ENCODE data around the gene KAZN.

KAZN gene

GRCh38 chr1:15008783-15009729 lies 410.6 kb downstream of the KAZN start:
- no peak for TF ChIP-seq CTCF (IDR thresholded peaks at IDR 0.05; ENCODE audit: borderline replicate concordance, control extremely low read depth, extremely low read depth, insufficient read depth, missing control alignments)
- no peak for DNase-seq (ENCODE audit: low spot score)
- in situ Hi-C loops (cut with MboI; ENCODE audit: low sequenced_read_pairs, unreplicated experiment) = no loop called here

- in situ Hi-C loops (cut with MboI; ENCODE audit: low sequenced_read_pairs, unreplicated experiment) = no loop called here
- TF ChIP-seq CTCF (IDR thresholded peaks at IDR 0.05; ENCODE audit: borderline replicate concordance, control extremely low read depth, extremely low read depth, insufficient read depth, missing control alignments) = no peak
- DNase-seq (ENCODE audit: low spot score) = no peak
Measured at GRCh38 chr1:15011160-15011559, 412.7 kb downstream of the KAZN start.

GRCh38 chr1:15011661-15012060 lies 413.2 kb downstream of the KAZN start:
- no peak for DNase-seq (ENCODE audit: low spot score)

GRCh38 chr1:15012822-15013221 lies 414.3 kb downstream of the KAZN start:
- DNase-seq (ENCODE audit: low spot score) = no peak
- no peak for TF ChIP-seq CTCF (IDR thresholded peaks at IDR 0.05; ENCODE audit: borderline replicate concordance, control extremely low read depth, extremely low read depth, insufficient read depth, missing control alignments)
- in situ Hi-C loops (cut with MboI; ENCODE audit: low sequenced_read_pairs, unreplicated experiment) = no loop called here

More at GRCh38 chr1:15011661-15012060, 413.2 kb downstream of the KAZN start:
- TF ChIP-seq CTCF (IDR thresholded peaks at IDR 0.05; ENCODE audit: borderline replicate concordance, control extremely low read depth, extremely low read depth, insufficient read depth, missing control alignments) = no peak
- in situ Hi-C loops (cut with MboI; ENCODE audit: low sequenced_read_pairs, unreplicated experiment) = no loop called here

- DNase-seq (ENCODE audit: low spot score) = no peak
- in situ Hi-C loops (cut with MboI; ENCODE audit: low sequenced_read_pairs, unreplicated experiment) = no loop called here
- TF ChIP-seq CTCF (IDR thresholded peaks at IDR 0.05; ENCODE audit: borderline replicate concordance, control extremely low read depth, extremely low read depth, insufficient read depth, missing control alignments) = no peak
Measured at GRCh38 chr1:15013767-15014166, 415.3 kb downstream of the KAZN start.

GRCh38 chr1:15014516-15014915 lies 416.0 kb downstream of the KAZN start:
- TF ChIP-seq CTCF (IDR thresholded peaks at IDR 0.05; ENCODE audit: borderline replicate concordance, control extremely low read depth, extremely low read depth, insufficient read depth, missing control alignments) = no peak
- DNase-seq (ENCODE audit: low spot score) = no peak
- in situ Hi-C loops (cut with MboI; ENCODE audit: low sequenced_read_pairs, unreplicated experiment) = no loop called here
